HG02852 (cell line): ENCODE measurements around the gene AKAP11.
A peak's percentile ranks its signal among the peaks of the same experiment; 100 is the strongest.

Source experiments
- ATAC-seq: cut with Tn5 transposase; IDR thresholded peaks from one replicate; pipeline ENCODE4 v1.9.1; 2021; ENCODE audit warnings: mild to moderate bottlenecking, moderate library complexity; ENCODE audit not compliant: unreplicated experiment

Gene AKAP11

GRCh38 chr13:42274386-42275097, 2.6 kb downstream of the AKAP11 start:
- ATAC-seq: no peak

- ATAC-seq: peak; percentile 27
Observed at GRCh38 chr13:42275098-42275471, 3.1 kb downstream of the AKAP11 start.

- no peak for ATAC-seq
Observed at GRCh38 chr13:42275506-42275905, 3.6 kb downstream of the AKAP11 start.

GRCh38 chr13:42276683-42277082, 4.7 kb downstream of the AKAP11 start:
- ATAC-seq: no peak

- no peak for ATAC-seq
Observed at GRCh38 chr13:42277618-42278276, 5.8 kb downstream of the AKAP11 start.

- no peak for ATAC-seq
Observed at GRCh38 chr13:42279080-42279479, 7.1 kb downstream of the AKAP11 start.

GRCh38 chr13:42279986-42280385, 8.0 kb downstream of the AKAP11 start:
- no peak for ATAC-seq

GRCh38 chr13:42280537-42280936, 8.6 kb downstream of the AKAP11 start:
- ATAC-seq: no peak

- ATAC-seq: no peak
Observed at GRCh38 chr13:42283574-42283973, 11.6 kb downstream of the AKAP11 start.

GRCh38 chr13:42284068-42284467, 12.1 kb downstream of the AKAP11 start:
- ATAC-seq: no peak

GRCh38 chr13:42298392-42298791, 26.4 kb downstream of the AKAP11 start:
- ATAC-seq: no peak

- no peak for ATAC-seq
Observed at GRCh38 chr13:42305503-42305902, 33.6 kb downstream of the AKAP11 start.

- ATAC-seq: no peak
Observed at GRCh38 chr13:42307461-42307860, 35.5 kb downstream of the AKAP11 start.

- no peak for ATAC-seq
Observed at GRCh38 chr13:42312817-42313431, 41.0 kb downstream of the AKAP11 start.

GRCh38 chr13:42318570-42318969, 46.6 kb downstream of the AKAP11 start:
- no peak for ATAC-seq

GRCh38 chr13:42320375-42320787, 48.4 kb downstream of the AKAP11 start:
- ATAC-seq: no peak

GRCh38 chr13:42322806-42323205, 50.9 kb downstream of the AKAP11 start:
- no peak for ATAC-seq

GRCh38 chr13:42324704-42325103, 52.8 kb downstream of the AKAP11 start:
- no peak for ATAC-seq

GRCh38 chr13:42327725-42328124, 55.8 kb downstream of the AKAP11 start:
- no peak for ATAC-seq

- ATAC-seq: no peak
Observed at GRCh38 chr13:42328672-42329071, 56.7 kb downstream of the AKAP11 start.

GRCh38 chr13:42329239-42329638, 57.3 kb downstream of the AKAP11 start:
- no peak for ATAC-seq

GRCh38 chr13:42331009-42331408, 59.1 kb downstream of the AKAP11 start:
- no peak for ATAC-seq
